HG03432 (cell line): ENCODE data around the gene TTLL11.

Experiments
- ATAC-seq: cut with Tn5 transposase; IDR thresholded peaks from one replicate; pipeline ENCODE4 v1.9.1; 2021; ENCODE audit warnings: mild to moderate bottlenecking, moderate library complexity; ENCODE audit not compliant: unreplicated experiment

The TTLL11 gene

GRCh38 chr9:121944711-121945191 lies 148.4 kb downstream of the TTLL11 start:
- ATAC-seq = no peak

- ATAC-seq = no peak
Observed at GRCh38 chr9:121943463-121943862, 149.6 kb downstream of the TTLL11 start.

- no peak for ATAC-seq
Observed at GRCh38 chr9:121942866-121943382, 150.2 kb downstream of the TTLL11 start.

GRCh38 chr9:121942313-121942712 lies 150.8 kb downstream of the TTLL11 start:
- ATAC-seq = no peak

GRCh38 chr9:121939643-121940042 lies 153.5 kb downstream of the TTLL11 start:
- ATAC-seq = no peak

GRCh38 chr9:121938621-121939020 lies 154.5 kb downstream of the TTLL11 start:
- ATAC-seq = no peak

GRCh38 chr9:121937240-121937639 lies 155.9 kb downstream of the TTLL11 start:
- no peak for ATAC-seq

- ATAC-seq = no peak
Observed at GRCh38 chr9:121935739-121936138, 157.4 kb downstream of the TTLL11 start.

- no peak for ATAC-seq
Observed at GRCh38 chr9:121930956-121931355, 162.2 kb downstream of the TTLL11 start.

- ATAC-seq = no peak
Observed at GRCh38 chr9:121929893-121930875, 162.9 kb downstream of the TTLL11 start.

GRCh38 chr9:121927636-121928035 lies 165.5 kb downstream of the TTLL11 start:
- no peak for ATAC-seq

GRCh38 chr9:121927081-121927480 lies 166.0 kb downstream of the TTLL11 start:
- ATAC-seq = no peak

- no peak for ATAC-seq
Observed at GRCh38 chr9:121926351-121926801, 166.7 kb downstream of the TTLL11 start.

- no peak for ATAC-seq
Observed at GRCh38 chr9:121925935-121926334, 167.2 kb downstream of the TTLL11 start.

GRCh38 chr9:121924700-121925099 lies 168.4 kb downstream of the TTLL11 start:
- no peak for ATAC-seq

- ATAC-seq = no peak
Observed at GRCh38 chr9:121921444-121921843, 171.7 kb downstream of the TTLL11 start.

GRCh38 chr9:121917375-121918335 lies 175.5 kb downstream of the TTLL11 start:
- ATAC-seq = no peak

- ATAC-seq = no peak
Observed at GRCh38 chr9:121915304-121915625, 177.8 kb downstream of the TTLL11 start.

- ATAC-seq = no peak
Observed at GRCh38 chr9:121914604-121915303, 178.4 kb downstream of the TTLL11 start.

- no peak for ATAC-seq
Observed at GRCh38 chr9:121914017-121914595, 179.0 kb downstream of the TTLL11 start.
